HG02970 (cell line): ENCODE results near the gene SEMA3E.

ENCODE experiments used
- ATAC-seq: cut with Tn5 transposase; IDR thresholded peaks from one replicate; pipeline ENCODE4 v1.9.1; 2021; ENCODE audit warnings: mild to moderate bottlenecking, moderate library complexity, moderate number of reproducible peaks; ENCODE audit not compliant: unreplicated experiment, low FRiP score

The SEMA3E gene

DNA sequence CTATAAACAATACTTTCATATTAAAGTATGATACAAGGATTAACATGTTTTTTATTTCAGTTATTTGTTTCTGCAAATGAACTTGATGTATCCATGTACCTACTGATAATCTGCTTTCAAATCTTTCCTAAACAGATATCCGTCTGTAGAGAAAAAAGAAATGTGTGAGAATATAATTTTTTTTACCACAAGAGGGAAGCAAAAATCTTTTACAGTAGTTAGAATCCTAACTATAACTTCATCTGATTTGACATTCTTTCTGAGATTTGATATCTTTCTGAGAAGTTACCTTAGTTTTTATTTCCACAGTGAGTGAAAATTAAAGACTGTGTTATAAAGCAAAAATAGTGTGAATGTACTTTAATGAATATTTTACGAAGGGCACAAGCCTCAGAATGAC lies 282.3 kb downstream of the SEMA3E start:
- ATAC-seq: no peak

DNA sequence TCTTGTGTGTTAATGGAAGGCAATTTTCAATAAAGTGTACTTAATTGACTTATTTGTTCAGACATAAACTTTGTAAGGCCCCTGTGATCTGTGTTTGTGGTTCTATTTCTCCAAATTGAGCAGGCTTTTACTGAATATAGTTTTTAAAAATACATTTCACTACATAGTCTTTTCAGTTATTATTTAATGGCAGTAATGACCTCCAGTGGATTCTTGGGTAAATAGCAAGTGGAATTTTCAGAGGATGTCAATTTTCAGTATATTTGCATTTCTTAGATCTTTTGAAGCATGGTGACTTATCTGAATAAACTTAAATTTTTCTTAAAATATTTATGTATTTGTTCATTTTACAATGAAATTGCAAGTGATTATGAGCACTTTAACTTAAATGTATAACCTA lies 283.2 kb downstream of the SEMA3E start:
- no peak for ATAC-seq

DNA sequence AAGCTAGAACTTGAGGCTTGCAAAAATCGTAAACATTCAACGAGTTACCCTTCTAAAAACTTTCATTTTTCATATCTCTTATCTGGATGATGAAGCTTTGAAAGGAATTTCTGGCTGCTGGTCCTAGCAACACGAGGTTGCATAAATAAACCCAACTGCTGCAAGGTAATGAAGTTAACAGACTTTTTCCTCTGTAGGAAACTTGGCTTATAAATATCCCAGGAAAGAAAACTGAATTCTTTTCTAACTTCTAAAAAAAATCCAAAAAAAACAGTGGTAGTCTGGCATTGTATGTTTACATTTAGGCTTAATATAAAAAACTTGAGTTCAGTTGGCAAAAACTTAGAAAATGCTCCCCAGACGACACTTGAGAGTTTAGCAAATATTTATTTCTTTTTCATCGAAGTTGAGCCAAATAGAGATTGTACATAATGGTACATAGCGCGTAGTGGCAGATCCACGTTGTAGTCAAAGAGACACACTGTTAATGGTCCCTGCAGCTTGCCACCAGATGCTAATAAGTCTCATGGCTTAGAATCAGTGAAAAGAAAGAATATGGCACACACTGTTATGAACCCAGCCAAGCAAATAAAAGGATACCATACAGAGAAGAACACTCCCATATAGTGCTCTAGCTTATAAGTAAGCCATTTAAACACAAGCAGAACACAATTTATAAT lies 285.9 kb downstream of the SEMA3E start:
- no peak for ATAC-seq

DNA sequence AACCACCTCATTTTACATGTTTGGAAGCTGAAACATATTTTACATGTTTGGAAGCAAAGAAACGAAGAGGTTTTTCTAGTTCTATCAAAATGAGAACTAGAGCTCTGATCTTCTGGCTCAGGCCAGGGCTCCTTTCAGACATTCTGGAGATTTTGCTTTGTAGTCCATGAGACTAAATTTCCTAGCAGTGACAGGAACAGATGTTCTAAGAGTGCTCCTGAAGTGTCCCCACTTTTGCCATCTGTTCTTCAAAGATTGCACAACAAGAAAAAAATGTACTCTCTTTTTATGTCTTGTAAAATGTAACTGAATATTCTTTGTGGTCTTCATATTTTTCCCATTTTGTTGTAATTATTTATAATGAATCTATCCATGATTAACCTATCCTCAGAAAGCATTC lies 289.8 kb downstream of the SEMA3E start:
- ATAC-seq: no peak

DNA sequence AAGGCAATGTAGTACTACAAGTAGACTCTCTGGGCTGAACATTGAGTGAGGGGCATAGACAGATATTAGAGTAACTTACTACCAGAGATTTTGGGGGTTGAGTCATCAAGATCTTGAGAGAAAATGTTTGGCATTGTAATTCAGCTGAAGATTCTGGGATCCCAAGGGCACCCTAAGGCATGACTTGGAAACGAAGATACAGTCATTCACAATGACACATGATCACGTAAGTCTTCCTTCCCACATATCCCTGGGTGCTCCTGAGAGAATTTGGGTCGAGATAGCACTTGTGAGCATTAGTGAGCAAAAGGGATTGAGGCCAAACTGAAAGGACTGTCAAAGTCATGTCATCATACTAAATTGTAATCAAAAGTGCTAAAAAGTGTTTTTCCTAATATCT lies 293.8 kb downstream of the SEMA3E start:
- ATAC-seq: no peak

DNA sequence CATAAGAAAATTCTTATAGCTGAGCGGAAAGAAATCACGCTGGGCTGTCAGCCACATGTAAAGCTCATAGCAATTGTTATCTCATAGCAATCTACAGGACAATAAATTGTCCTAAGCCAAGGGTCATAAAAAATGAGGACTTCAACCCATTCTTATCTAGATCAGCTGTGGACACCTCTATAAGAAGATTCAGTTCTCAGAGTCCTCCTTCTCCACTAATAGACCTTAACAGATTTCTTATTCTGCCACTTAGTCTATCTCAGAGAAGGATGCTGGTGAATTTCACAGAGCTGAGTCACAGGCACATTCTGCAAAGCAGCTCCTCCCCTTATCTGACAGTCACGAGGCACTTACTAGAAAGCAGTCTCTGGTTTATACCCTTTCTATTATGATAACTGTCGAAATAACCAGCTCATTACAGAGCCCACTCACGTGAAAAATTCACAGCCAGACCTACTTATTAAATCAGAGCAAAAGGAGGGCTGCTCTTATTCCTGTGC lies 300.9 kb downstream of the SEMA3E start:
- no peak for ATAC-seq

DNA sequence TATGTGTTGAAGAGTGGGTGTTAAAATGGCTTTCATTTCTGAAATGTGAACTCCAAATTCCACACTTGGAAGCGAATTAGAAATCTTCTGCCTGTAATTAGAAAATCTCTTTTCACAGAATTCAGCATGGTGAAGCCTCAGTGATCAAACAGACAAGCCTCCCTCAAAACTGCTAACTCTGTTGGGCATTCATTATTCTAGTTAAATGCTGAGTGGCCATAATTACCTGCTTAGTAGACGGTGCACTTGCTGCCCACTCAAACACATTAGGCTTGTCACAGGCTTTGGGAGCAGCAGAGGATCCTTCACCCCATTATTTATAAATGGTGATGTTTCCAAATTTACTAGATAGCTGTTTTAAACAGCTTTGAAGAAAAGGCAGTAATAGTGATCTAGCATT lies 309.0 kb downstream of the SEMA3E start:
- ATAC-seq: no peak

DNA sequence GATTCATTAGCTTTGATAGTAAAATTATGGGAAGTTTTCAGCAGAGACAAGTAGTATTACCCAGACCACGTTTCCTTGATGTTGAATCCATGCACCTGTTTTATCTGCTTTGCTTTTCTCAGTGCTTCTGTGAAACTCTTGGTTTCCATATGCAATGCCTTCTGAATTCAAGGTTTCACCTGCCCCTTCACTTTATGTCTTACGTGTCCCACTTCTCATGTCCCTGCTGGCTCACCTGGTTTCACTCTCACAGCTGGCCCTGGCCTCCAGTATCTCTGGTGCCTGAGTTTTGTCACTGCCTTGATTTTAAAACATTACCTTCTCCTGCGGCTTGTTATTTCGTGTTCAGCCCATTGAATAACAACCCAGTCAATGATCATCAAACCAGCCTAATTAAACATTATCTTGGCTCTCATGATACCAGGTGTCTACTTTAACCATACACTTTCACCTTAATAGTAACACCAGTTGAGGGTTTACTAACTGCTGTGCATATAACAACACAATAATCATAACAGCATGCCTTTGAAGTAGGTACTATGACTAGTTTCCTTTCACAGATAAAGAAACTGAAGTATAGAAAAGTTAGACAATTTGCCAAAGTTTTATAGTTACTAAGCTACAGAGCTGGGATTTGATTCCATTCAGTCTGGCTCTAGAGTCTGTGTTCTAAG lies 310.5 kb downstream of the SEMA3E start:
- ATAC-seq: no peak

DNA sequence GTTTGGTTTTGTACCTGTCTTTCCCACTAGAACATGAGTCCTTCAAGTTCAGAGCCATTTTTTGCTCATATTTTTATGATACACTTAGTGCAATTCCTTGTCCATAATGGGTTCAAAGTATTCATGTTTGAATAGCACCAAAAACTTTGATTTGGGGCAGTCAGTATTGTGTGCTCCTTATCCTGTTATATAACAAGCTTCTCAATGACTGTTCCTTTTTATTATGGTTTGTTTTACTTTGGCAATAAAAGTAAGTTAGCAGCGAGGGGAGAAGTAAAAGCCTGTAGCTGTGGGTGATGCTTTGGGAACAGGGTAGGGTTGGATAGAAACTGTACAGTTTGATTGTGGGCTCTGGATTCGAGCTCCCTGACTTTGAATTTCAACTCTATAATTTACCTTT lies 311.9 kb downstream of the SEMA3E start:
- no peak for ATAC-seq

DNA sequence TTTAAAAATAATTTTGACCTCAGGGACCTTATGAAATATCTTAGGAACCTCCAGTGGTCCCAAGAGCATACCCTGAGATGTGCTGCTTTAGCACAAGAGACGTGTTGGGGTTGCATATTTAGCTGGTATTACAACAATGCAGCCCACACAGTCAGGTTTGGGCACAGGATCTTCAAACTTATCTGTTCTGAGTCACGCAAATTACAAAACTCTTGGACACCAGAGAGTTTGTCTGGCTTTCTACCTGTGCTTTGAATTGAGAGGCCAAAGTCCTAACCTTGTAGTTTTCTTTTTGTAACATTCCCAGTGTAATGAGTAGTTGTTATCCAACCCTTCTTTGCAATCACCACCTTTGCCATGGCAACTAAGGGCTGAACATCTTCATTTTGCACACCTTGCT lies 322.7 kb downstream of the SEMA3E start:
- ATAC-seq: no peak

DNA sequence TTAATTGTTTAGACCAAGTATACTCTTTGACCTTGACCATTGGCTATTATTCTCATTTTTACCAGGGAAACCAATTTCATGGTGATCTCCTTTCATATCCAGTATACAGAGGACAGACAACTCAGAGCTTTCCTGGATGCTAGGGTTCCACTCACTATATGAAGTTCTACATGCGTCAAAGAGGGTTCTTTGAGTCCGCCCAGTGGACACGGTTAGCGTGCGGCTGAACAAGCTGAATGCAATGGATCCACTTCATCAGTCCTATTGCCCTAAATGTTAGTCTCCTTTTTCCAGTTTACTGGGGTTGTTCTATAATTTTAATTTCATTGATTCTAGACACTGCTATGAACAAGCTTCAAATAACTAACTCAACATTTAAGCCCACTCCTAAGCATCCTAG lies 323.9 kb downstream of the SEMA3E start:
- no peak for ATAC-seq

DNA sequence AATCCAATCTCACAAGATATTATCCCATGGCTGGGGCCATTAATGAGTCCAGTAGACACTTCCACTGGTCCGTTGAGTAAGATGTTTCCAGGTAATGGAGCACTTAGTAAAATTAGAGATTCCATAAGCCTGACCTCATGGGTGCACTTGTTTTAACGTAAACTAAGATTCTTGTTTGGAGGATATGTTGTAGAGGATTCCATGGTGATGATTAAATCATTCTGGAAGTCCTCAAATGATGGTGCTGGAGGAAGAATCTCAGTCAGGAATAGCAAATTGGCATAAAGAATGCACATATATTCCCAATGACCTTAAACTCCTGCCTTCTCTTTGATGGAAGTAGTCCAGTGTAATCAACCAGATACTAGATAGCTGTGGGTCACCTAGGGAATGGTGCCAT lies 324.3 kb downstream of the SEMA3E start:
- ATAC-seq: no peak

DNA sequence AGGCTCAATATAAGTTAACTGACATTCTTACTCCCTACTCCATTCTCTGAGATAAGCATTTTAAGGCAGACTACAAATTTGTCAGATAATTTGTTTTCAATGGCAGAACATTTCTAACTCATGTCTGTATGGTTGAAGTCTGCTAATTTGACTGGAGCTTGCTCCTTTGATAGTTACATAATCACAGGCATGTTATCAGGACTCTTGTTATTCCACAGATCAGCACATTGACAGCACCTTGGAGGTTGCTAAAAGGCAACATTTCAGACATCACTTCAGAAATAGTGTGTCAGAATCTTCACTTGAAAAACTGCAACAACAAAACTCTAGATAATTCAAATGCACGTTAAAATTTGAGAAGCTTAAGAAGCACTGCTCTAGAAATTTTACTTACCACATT lies 327.9 kb downstream of the SEMA3E start:
- ATAC-seq: no peak

DNA sequence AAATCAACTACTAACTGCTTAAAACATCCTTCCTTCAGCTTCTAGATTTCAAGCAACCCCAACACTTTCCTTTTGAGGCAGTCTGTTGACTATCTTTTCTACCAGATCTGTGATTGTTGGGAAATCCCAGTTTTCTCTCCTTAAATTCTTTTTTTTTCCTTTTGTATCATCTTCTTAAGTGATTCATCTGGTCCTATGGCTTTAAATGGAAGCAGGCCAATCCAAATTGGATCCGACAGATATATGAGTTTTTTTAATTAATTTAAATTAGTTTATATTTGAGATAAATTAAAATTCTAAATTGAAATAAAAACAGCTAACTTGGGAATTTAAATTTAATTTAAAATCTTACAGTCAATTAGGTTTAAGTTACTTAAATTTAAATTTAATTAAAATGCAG lies 335.0 kb downstream of the SEMA3E start:
- no peak for ATAC-seq
